ENCODE measurements around the gene MIEF1.

DNA sequence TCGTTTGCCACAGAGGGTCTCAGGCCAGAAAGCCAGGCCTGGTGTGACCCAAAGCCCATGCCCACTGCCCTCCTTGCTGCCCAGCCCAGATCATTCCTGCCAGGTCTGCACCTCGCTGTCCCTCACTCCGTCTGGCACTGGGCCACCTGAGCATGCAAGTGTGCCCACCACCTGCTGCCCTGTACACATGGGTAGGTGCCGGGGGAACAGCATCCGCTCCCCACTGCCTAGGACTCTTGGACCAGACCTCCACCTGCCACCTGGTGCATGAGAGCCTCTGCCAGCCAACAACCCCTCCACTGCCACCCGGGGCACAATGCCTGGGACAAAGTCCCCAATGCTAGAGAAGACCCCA, 32.8 kb upstream of the MIEF1 start:
- TF ChIP-seq USF1 (IDR thresholded peaks at IDR 0.05; ENCODE audit: borderline replicate concordance, low read depth): no peak
- no peak for TF ChIP-seq CTCF (IDR thresholded peaks at IDR 0.05)
- no peak for TF ChIP-seq SIN3A (IDR thresholded peaks at IDR 0.05; ENCODE audit: borderline replicate concordance, low read depth, low read length)
- no peak for TF ChIP-seq GATA2 (CRISPR knock-in tag; IDR thresholded peaks at IDR 0.05)
- TF ChIP-seq MXI1 (IDR thresholded peaks at IDR 0.05; ENCODE audit: low read depth, low read length): no peak
- TF ChIP-seq EP300 (IDR thresholded peaks at IDR 0.05; ENCODE audit: borderline replicate concordance in 1 of 2, low read depth in 1 of 2, low read length in 1 of 2): no peak
